HG03457 (cell line): ENCODE results near the gene WNT5B.

Source experiments
- ATAC-seq: cut with Tn5 transposase; IDR thresholded peaks from one replicate; pipeline ENCODE4 v1.9.1; 2021; ENCODE audit warnings: moderate number of reproducible peaks; ENCODE audit not compliant: unreplicated experiment

Gene WNT5B

DNA sequence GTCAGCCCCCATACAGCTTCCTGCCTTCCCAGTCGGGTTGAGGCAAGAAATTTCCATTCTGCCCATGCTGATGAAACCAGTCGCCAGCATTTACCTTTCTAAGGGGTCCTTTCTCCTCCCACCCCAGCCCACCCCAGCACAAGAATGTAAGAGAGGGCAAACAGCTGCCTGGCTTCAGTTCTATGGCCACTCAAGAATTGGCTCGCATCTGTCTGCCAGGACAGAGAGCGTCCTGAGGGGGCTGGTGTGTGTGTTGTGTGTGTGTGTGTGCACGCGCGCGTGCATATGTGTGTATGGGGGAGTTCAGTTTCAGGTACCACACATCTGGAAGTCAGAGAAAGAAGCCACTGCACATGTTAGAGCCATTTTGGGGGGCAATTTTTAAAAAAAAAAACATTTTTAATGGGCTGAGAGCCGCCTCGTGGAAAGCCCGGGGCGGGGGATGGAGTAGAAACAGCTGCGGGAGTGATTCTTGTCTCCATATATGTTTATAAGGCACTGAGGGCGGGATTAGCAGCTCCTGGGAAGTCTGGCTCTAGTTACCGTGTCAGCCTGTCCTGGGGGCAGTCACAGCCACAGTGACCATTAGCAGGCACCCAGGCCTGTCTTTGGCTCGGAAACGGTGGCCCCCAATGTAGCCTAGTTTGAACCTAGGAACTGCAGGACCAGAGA, at the start of gene WNT5B:
Gene WNT5B (plus strand): TSS at position 566 of the 672 bp plus-strand sequence. CDS start 2,124 bp downstream, outside the sequence.
- no peak for ATAC-seq

DNA sequence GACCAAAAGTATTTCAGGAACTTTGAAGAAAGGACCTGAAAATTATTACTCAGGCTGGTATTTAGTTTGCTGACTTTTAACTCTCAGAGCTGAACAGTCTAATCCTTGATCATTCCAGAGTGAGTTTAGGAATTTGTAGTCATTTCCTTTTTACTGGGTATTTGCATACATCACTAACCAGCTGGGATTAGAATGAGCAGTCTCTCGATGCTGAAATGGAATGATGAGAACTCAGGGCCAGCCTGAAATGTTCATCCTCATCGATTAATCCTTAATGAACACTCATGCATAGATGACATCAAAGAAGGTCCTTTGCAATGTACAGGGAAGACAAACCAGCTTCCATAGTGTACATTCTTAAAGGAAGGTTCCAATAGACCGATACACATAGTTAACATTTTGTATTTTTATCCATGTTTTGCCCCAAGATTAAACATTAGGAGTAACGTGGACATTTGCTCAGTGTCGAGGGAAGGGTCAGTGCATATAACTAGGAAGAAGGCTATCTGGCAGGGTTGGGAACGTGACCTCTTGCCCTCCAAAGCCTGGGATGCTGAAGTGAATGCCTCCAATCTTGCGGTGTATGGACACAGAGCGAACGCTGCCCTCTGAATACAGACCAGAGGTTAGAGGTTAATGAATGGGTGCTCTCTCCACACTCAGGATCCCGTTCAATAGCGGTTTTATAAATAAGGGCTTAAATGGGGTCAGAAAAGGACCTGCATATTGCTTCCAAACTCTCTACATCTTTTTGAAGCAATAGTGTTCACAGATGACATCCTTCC, 49.2 kb upstream of the WNT5B start:
- ATAC-seq = no peak

GRCh38 chr12:1580526-1580925, 48.5 kb upstream of the WNT5B start:
- ATAC-seq = no peak

GRCh38 chr12:1581973-1582708, 46.9 kb upstream of the WNT5B start:
- ATAC-seq = no peak

DNA sequence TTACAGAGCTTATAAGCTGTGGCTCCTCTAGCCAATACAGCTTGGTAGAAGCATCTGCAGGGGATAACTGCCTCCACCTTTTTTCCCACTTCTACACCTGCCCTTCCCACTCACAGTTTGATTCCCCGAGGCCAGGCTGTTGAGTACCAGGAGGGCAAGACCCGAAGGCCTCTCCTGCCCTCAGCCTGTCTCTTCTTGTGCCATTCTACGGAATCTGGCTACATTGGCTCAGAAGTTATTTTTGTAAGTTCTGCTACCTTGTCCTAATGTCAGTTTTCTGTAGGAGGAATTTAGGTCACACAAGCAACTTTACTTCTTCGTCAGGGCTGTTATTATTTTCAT, 46.4 kb upstream of the WNT5B start:
- no peak for ATAC-seq

DNA sequence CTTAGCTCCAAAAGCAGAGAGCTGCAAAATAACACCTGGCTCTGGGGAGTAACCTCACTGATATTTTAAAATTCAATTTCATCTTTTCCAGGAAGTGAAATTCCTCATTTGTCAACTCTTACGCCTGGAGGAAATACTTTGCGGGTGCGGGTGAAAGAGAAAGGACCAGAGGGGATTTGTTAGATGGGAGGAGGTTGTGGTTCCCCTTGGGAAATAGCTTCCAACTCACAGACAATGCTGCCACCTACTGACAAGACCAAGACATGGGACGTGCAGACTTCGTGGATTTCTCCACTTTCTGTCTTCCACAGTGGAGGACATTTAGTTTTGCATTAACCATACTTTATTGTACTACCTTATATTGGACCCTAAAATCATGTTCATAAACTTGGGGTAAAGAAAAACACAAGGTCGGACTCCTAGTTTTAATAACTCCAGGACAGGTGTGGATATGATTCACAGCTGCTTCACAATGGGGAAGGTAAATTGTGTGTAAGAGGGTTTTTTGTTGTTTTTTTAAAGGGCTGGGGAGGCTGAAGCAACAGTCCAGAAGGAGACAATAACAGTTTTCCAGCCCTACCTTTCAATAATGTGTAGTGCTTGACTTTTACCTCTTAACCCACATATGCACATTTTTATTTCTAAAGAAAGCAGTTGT, 45.5 kb upstream of the WNT5B start:
- ATAC-seq = no peak

DNA sequence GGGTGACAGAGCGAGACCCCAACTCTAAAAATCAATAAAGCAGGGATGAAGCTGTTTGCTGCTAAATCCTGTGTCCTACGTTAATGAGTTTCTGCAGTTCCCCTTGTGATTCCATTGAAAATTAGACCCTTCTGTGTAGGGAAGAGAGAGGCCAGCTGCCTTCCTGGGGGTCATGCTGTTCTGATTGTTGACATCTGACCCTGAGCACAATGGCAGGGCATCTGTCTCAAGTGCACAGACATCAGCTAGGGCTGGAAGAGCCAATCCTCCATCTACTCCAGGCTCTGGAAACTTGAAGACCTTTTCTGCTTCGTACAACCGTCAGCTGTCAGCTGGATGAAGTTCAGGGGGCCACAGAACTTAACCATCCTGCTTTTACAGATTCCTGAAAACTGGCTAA, 44.7 kb upstream of the WNT5B start:
- no peak for ATAC-seq

- ATAC-seq = no peak
Observed at GRCh38 chr12:1587927-1588574, 41.0 kb upstream of the WNT5B start.

GRCh38 chr12:1588575-1588947, 40.5 kb upstream of the WNT5B start:
- no peak for ATAC-seq

- ATAC-seq = no peak
Observed at GRCh38 chr12:1590221-1590979, 38.6 kb upstream of the WNT5B start.

GRCh38 chr12:1591034-1591433, 38.0 kb upstream of the WNT5B start:
- no peak for ATAC-seq

GRCh38 chr12:1591543-1591942, 37.5 kb upstream of the WNT5B start:
- ATAC-seq = no peak

GRCh38 chr12:1592444-1593173, 36.4 kb upstream of the WNT5B start:
- no peak for ATAC-seq

DNA sequence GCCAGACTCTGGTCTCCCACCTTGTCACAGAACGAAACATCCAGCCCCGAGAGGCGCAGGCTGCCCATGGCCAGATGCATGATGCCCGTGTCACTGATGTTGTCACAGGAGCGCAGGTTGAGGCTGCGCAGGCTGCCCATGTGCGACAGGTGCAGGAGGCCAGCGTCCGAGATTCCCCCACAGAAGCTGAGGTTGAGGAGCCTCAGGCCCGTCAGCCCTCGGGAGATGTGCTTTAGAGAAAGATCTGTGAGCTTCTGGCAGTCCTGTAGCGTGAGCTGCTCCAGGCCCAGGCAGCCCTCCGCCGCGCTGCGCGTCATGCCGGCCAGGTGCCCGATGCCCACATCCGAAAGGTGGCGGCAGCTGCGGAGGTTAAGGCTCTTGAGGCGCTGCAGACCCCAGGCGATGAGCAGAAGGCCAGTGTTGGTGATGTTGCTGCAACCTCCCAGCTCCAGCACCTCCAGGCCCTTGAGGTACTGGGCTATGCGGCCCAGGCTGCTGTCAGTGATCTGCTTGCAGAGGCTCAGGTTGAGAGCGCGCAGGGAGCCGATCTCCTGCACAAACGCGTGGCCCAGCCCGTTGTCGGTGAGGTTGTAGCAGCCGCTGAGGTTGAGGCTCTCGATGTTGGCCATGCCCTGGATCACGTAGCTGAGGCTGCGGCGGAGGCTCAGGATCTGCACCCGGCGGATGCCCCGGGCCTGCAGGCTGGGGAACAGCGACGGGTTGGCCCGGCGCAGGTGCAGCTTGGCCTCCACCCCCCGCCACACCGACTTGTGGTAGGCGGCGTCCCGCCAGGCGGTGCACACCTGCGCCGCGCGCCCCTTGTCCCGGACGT, 35.6 kb upstream of the WNT5B start:
- peak; percentile 4 for ATAC-seq

GRCh38 chr12:1594006-1594260, 35.1 kb upstream of the WNT5B start:
- no peak for ATAC-seq

DNA sequence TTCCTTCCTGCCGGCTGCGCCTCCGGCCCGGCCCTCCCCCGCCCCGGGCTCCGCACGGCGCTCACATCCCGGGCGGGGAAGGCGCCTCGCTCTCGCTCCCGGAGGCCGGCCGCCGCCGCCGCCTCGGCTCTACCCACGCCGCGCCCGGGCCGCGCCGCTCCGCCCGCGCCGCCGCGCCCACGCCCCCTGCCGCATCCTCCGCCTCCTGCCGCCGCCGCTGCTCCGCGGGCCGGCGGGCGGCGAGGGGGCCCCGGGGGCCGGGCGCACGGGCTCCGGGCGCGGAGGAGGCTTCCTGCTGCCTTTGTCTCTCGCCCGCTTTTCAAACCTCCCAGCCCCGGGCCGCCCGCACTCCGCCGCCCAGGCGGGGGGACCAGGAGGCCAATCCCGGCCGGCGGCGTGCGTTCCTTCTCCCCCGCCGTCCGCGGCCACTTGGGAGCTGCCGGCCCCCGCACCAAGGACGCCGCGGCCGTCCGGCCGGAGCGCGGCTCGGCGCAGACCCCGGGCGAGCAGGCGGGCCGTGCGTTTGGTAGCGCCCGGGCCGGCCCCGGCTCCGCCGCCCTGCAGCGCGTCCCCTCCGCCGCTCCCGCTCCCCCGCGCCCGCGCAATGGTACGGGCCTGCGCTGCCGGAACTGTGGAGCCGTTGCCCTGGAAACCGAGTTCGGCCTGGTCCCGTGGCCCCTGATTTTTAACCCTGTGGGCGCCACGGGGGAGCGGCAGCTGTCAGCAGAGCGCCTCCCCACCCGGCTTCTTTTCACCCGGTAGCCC, 34.6 kb upstream of the WNT5B start, which contains the start of gene FBXL14:
Gene FBXL14 (minus strand): TSS at position 321 of the 765 bp plus-strand sequence. CDS start 515 bp downstream, outside the sequence.
- peak; percentile 40 for ATAC-seq

- ATAC-seq = peak; percentile 1
Observed at GRCh38 chr12:1595026-1595561, 33.9 kb upstream of the WNT5B start.
